HepG2 (cell line): Measurements from ENCODE around the gene CALN1. TPM values are rescaled to one million over a fixed set of nuclear protein-coding genes. Genes with fewer than 3 reads are reported as not detected.

Experiments used
- ATAC-seq: fragments of 200-7000 bp; cut with Tn5 transposase; 3 replicates; pipeline ENCODE4 v1.9.1; 2020; ENCODE audit warnings: mild to moderate bottlenecking, moderate library complexity
- BruUV-seq: library from RNA; stranded (reverse); fragments of 400-500 nt; replicated peaks from 2 replicates; lab custom pipeline; 2021; lab: Mats Ljungman, UMichigan
- CTCF ChIA-PET: fragments of 300-600 bp; formaldehyde crosslinking; extraction: SDS; loops from one replicate; lab custom pipeline; 2021; ENCODE audit warnings: low total read pairs, inconsistent platforms, low intra/inter-chr PET ratio; lab: Yijun Ruan, JAX
- POLR2A ChIA-PET: fragments of 350-600 bp; sonication (Branson Sonifier 250); formaldehyde crosslinking; loops from one replicate; lab custom pipeline; 2020; ENCODE audit warnings: antibody characterized with exemption, inconsistent platforms; lab: Yijun Ruan, JAX
- DNase-seq: peaks from one replicate; pipeline ENCODE4 v3.0.0-alpha.2; 2015; ENCODE audit warnings: low spot score
- FAIRE-seq: peaks from 3 replicates; lab custom pipeline; 2011; peaks lifted over from hg19 to GRCh38; lab: Jason Lieb, UNC
- H2AFZ ChIP-seq: one replicate; pipeline ENCODE4 v1.6.1; 2011; ENCODE audit warnings: low read length, inconsistent platforms
- H3K27ac ChIP-seq: fragments of 300-600 bp; 3 replicates; pipeline ENCODE4 v1.8.0; 2011; ENCODE audit warnings: mixed run types, mild to moderate bottlenecking, mixed read lengths, low read length, inconsistent platforms; ENCODE audit not compliant: insufficient read depth; ENCODE audit errors: extremely low read length
- H3K27me3 ChIP-seq, 2 experiments: fragments of 200-600 bp in 1 of 2; 2 replicates in 1 of 2; 3 replicates in 1 of 2; pipeline versions ENCODE4 v1.6.0 to v1.8.0; 2011; ENCODE audit warnings: low read length in 2 of 2, mild to moderate bottlenecking in 2 of 2, moderate library complexity in 2 of 2, inconsistent platforms in 1 of 2; ENCODE audit not compliant: insufficient read depth in 2 of 2, control insufficient read depth in 1 of 2
- H3K36me3 ChIP-seq, 2 experiments: fragments of 200-600 bp in 1 of 2; replicated peaks in 1 of 2; 2 replicates in 1 of 2; 3 replicates in 1 of 2; pipeline versions ENCODE4 v1.5.1 to v1.8.0; 2011; ENCODE audit warnings: low read length in 2 of 2, inconsistent platforms in 1 of 2; ENCODE audit not compliant: insufficient read depth in 2 of 2, control insufficient read depth in 1 of 2
- H3K4me1 ChIP-seq: 2 replicates; pipeline ENCODE4 v1.5.1; 2012; ENCODE audit warnings: low read length, inconsistent platforms; ENCODE audit not compliant: insufficient read depth
- H3K4me2 ChIP-seq: 2 replicates; pipeline ENCODE4 v1.6.0; 2011; ENCODE audit warnings: low read depth, low read length, inconsistent platforms
- H3K4me3 ChIP-seq, 3 experiments: fragments of 200-600 bp in 1 of 3; sonication (generic), shearing (Covaris generic) in 1 of 3; replicated peaks in 1 of 3; 2 replicates each; pipeline ENCODE4 v1.5.1; 2011 to 2016; ENCODE audit warnings: low read length in 3 of 3, inconsistent platforms in 2 of 3, low read depth in 2 of 3, mild to moderate bottlenecking in 2 of 3, control low read depth in 1 of 3, mixed read lengths in 1 of 3; ENCODE audit not compliant: insufficient read depth in 1 of 3
- H3K79me2 ChIP-seq: one replicate; pipeline ENCODE4 v1.6.1; 2011; ENCODE audit warnings: low read length, inconsistent platforms; ENCODE audit not compliant: insufficient read depth
- H3K9ac ChIP-seq: 2 replicates; pipeline ENCODE4 v1.6.0; 2011; ENCODE audit warnings: mild to moderate bottlenecking, low read depth, low read length, inconsistent platforms; ENCODE audit not compliant: insufficient read depth
- H3K9me3 ChIP-seq: 2 replicates; pipeline ENCODE4 v1.5.1; 2012; ENCODE audit warnings: mild to moderate bottlenecking, low read length
- H4K20me1 ChIP-seq: 2 replicates; pipeline ENCODE4 v1.6.0; 2011; ENCODE audit warnings: inconsistent platforms, mild to moderate bottlenecking, low read length, moderate library complexity; ENCODE audit not compliant: insufficient read depth
- FIP1L1 ChIP-seq: fragments of 200-400 bp; formaldehyde crosslinking; IDR thresholded peaks from 2 replicates; pipeline ENCODE4 v1.6.1; 2018; ENCODE audit warnings: low read depth, mild to moderate bottlenecking, low read length, moderate library complexity, borderline replicate concordance; ENCODE audit not compliant: insufficient read depth
- GMEB1 ChIP-seq: sonication (generic); formaldehyde crosslinking; IDR thresholded peaks from 2 replicates; pipeline ENCODE4 v1.5.1; 2020; ENCODE audit warnings: missing genetic modification reagents, mild to moderate bottlenecking, borderline replicate concordance
- MAFG ChIP-seq: sonication (generic); formaldehyde crosslinking; IDR thresholded peaks from 2 replicates; pipeline ENCODE4 v1.5.1; 2020; ENCODE audit warnings: mild to moderate bottlenecking, missing genetic modification reagents
- MXD4 ChIP-seq: IDR thresholded peaks from 2 replicates; pipeline ENCODE4 v1.6.1; 2016; ENCODE audit warnings: mild to moderate bottlenecking, missing biosample characterization, missing genetic modification reagents
- ZMYM4 ChIP-seq: sonication (generic); formaldehyde crosslinking; IDR thresholded peaks from 2 replicates; pipeline ENCODE4 v1.8.1; 2023; ENCODE audit warnings: mild to moderate bottlenecking, missing genetic modification reagents
- ZNF143 ChIP-seq: sonication (generic); formaldehyde crosslinking; IDR thresholded peaks from 2 replicates; pipeline ENCODE4 v1.4.0; 2020; ENCODE audit warnings: missing genetic modification reagents
- ZNF224 ChIP-seq: sonication (generic); formaldehyde crosslinking; IDR thresholded peaks from 2 replicates; pipeline ENCODE4 v1.5.0; 2020; ENCODE audit warnings: mild to moderate bottlenecking, missing genetic modification reagents
- ZNF781 ChIP-seq: sonication (generic); formaldehyde crosslinking; IDR thresholded peaks from 2 replicates; pipeline ENCODE4 v1.5.1; 2020; ENCODE audit warnings: borderline replicate concordance, mild to moderate bottlenecking, missing genetic modification reagents; ENCODE audit errors: not compliant biosample characterization
- ZSCAN12 ChIP-seq: sonication (generic); formaldehyde crosslinking; IDR thresholded peaks from 2 replicates; pipeline ENCODE4 v1.9.0; 2021; ENCODE audit warnings: mild to moderate bottlenecking, missing genetic modification reagents
- WGBS: methylation state at CpG from one replicate; pipeline ENCODE4 v1.1.6; 2017; ENCODE audit warnings: low lambda C conversion rate; 5-methylcytosine and 5-hydroxymethylcytosine counted together
- in situ Hi-C: cut with HindIII; loops from 2 replicates; pipeline ENCODE4 v1.10.0; 2017; ENCODE audit warnings: low pct_unique_long_range_greater_than_20kb; ENCODE audit not compliant: extremely low pct_ligation_motif_present
- intact Hi-C: fragments of 100-400 bp; cut with micrococcal nuclease; formaldehyde crosslinking; loops from one replicate; pipeline ENCODE4 v1.10.0; 2022; ENCODE audit not compliant: unreplicated experiment
- polyA plus RNA-seq, 8 experiments: library from polyadenylated mRNA; depleted of rRNA in 3 of 8; stranded (reverse) in 7 of 8; unstranded in 1 of 8; fragments of >200 nt; fragmentation: Illumina TruSeq in 4 of 8; extraction: Trizol in 4 of 8; gene quantifications; 2 replicates each; pipeline versions ENCODE4 v1.2.1 to v1.2.3, GENCODE V29; 2011 to 2016; ENCODE audit warnings: low read depth in 4 of 8, missing spikeins in 1 of 8, mixed read lengths in 1 of 8; ENCODE audit not compliant: insufficient read depth in 1 of 8
- total RNA-seq, 5 experiments: library from RNA; depleted of rRNA; stranded (reverse); fragments of >200 nt; fragmentation: Illumina TruSeq; extraction: Trizol; gene quantifications; 2 replicates each; pipeline ENCODE4 v1.2.3, GENCODE V29; 2016; ENCODE audit warnings: low read depth in 1 of 5
- TF ChIP-seq, protein P1 (sequence below): sonication (generic); formaldehyde crosslinking; IDR thresholded peaks from 2 replicates; pipeline ENCODE4 v1.5.0; 2020; ENCODE audit warnings: missing genetic modification reagents, mild to moderate bottlenecking, borderline replicate concordance
- TF ChIP-seq, protein P2 (sequence below): sonication (generic); formaldehyde crosslinking; IDR thresholded peaks from 2 replicates; pipeline ENCODE4 v1.4.0; 2020; ENCODE audit warnings: missing genetic modification reagents
- TF ChIP-seq, protein P3 (sequence below): sonication (generic); formaldehyde crosslinking; IDR thresholded peaks from 2 replicates; pipeline ENCODE4 v1.5.0; 2020; ENCODE audit warnings: missing genetic modification reagents
- TF ChIP-seq, protein P4 (sequence below): IDR thresholded peaks from 2 replicates; pipeline ENCODE4 v1.6.1; 2016; ENCODE audit warnings: low read depth, borderline replicate concordance

The CALN1 gene
- total and polyA plus RNA-seq, 2 of the 13 experiments (the other 11 are each of a cell fraction or from before 2014, with no cell fraction given), result not detected

- Histone ChIP-seq H3K4me2 (no peak overlapping the region), H3K27ac (no peak overlapping the region), H3K36me3 (no peaks in the 10 kb centered on the region), H3K79me2 (no peaks in the 10 kb centered on the region), H3K9me3 (no peaks in the 10 kb centered on the region), H3K4me1 (no peaks in the 10 kb centered on the region), H3K9ac (no peak overlapping the region), H4K20me1 (no peaks in the 10 kb centered on the region), H3K4me3 (no peak overlapping the region), H3K27me3 (no peaks in the 10 kb centered on the region), H2AFZ (no peak overlapping the region)
- no peak for DNase-seq
- POLR2A ChIA-PET, result no interaction called here
- BruUV-seq, result no TSS peak
- 2% methylated on average over 4 of the region's 4 CpGs for WGBS
- ATAC-seq, result no peak
- no peak for FAIRE-seq
- in situ Hi-C loops, result no loop called here
- CTCF ChIA-PET, result no interaction called here
- intact Hi-C loops, result no loop called here
- TF ChIP-seq MAFG (CRISPR knock-in tag) (no peak), FIP1L1 (no peak), ZSCAN12 (no peak), ZNF224 (no peak), GMEB1 (CRISPR knock-in tag) (no peak), MXD4 (CRISPR knock-in tag) (no peak), ZMYM4 (no peak), ZNF781 (no peak), ZNF143 (no peak)
- TF ChIP-seq, protein P1, sequence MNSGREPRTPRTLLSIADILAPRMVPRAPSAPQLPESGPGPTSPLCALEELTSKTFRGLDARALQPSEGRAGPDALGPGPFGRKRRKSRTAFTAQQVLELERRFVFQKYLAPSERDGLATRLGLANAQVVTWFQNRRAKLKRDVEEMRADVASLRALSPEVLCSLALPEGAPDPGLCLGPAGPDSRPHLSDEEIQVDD, result no peak
- TF ChIP-seq, protein P2, sequence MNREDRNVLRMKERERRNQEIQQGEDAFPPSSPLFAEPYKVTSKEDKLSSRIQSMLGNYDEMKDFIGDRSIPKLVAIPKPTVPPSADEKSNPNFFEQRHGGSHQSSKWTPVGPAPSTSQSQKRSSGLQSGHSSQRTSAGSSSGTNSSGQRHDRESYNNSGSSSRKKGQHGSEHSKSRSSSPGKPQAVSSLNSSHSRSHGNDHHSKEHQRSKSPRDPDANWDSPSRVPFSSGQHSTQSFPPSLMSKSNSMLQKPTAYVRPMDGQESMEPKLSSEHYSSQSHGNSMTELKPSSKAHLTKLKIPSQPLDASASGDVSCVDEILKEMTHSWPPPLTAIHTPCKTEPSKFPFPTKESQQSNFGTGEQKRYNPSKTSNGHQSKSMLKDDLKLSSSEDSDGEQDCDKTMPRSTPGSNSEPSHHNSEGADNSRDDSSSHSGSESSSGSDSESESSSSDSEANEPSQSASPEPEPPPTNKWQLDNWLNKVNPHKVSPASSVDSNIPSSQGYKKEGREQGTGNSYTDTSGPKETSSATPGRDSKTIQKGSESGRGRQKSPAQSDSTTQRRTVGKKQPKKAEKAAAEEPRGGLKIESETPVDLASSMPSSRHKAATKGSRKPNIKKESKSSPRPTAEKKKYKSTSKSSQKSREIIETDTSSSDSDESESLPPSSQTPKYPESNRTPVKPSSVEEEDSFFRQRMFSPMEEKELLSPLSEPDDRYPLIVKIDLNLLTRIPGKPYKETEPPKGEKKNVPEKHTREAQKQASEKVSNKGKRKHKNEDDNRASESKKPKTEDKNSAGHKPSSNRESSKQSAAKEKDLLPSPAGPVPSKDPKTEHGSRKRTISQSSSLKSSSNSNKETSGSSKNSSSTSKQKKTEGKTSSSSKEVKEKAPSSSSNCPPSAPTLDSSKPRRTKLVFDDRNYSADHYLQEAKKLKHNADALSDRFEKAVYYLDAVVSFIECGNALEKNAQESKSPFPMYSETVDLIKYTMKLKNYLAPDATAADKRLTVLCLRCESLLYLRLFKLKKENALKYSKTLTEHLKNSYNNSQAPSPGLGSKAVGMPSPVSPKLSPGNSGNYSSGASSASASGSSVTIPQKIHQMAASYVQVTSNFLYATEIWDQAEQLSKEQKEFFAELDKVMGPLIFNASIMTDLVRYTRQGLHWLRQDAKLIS (CRISPR knock-in tag), result no peak
- TF ChIP-seq, protein P3, sequence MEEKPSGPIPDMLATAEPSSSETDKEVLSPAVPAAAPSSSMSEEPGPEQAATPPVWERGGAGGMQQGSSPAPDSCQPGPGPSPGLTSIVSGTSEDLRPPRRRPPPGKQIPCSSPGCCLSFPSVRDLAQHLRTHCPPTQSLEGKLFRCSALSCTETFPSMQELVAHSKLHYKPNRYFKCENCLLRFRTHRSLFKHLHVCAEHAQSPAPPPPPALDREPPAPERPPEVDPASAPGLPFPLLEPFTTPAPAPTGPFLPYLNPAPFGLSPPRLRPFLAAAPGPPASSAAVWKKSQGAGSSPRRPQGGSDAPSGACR, result no peak
- TF ChIP-seq, protein P4, sequence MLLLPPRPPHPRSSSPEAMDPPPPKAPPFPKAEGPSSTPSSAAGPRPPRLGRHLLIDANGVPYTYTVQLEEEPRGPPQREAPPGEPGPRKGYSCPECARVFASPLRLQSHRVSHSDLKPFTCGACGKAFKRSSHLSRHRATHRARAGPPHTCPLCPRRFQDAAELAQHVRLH, result no peak
These were observed 548.0 kb downstream of the CALN1 start for GRCh38 chr7:71864130-71864529.
